ENCODE data around the gene LRRTM1. TPM values are rescaled to one million over a fixed set of nuclear protein-coding genes. Genes with fewer than 3 reads are reported as not detected.

LRRTM1 gene
- polyA plus RNA-seq, 1 donor from 2014 or later, result 0.61 TPM

- Histone ChIP-seq H3K9ac (ENCODE audit: low read length) (no peak overlapping the region), H3K27ac (ENCODE audit: low read length) (no peak overlapping the region), H4K20me1 (ENCODE audit: insufficient read depth) (no peaks in the 10 kb centered on the region), H3K9me2 (ENCODE audit: insufficient read depth, low read length) (no peaks in the 10 kb centered on the region), H3K4me2 (ENCODE audit: low read length) (no peak overlapping the region), H2AFZ (ENCODE audit: low read depth, low read length) (no peak overlapping the region), H3F3A (ENCODE audit: insufficient read depth, low read length, poor library complexity, severe bottlenecking) (peaks cover 3% of the 10 kb centered on the region), H3K27me3 (ENCODE audit: insufficient read depth, low read depth, low read length) (no peaks in the 10 kb centered on the region), H3K36me3 (ENCODE audit: insufficient read depth, low read length) (no peaks in the 10 kb centered on the region), H3K79me2 (replicated peaks; ENCODE audit: insufficient read depth, low read length) (no peaks in the 10 kb centered on the region), H3K9me3 (ENCODE audit: low read length) (peaks cover 2% of the 10 kb centered on the region), H3K4me3 (ENCODE audit: low read length) (no peak overlapping the region)
- TF ChIP-seq MXI1 (conservative IDR thresholded peaks at IDR 0.05; ENCODE audit: poor library complexity, severe bottlenecking), result no peak
- TF ChIP-seq POLR2AphosphoS5 (IDR thresholded peaks at IDR 0.05), result no peak
- TF ChIP-seq RAD21 (conservative IDR thresholded peaks at IDR 0.05), result no peak
These were observed 45.3 kb downstream of the LRRTM1 start for GRCh38 chr2:80259292-80259691.

- Histone ChIP-seq H3F3A (ENCODE audit: insufficient read depth, low read length, poor library complexity, severe bottlenecking) (peaks cover 3% of the 10 kb centered on the region), H3K79me2 (replicated peaks; ENCODE audit: insufficient read depth, low read length) (no peaks in the 10 kb centered on the region), H4K20me1 (ENCODE audit: insufficient read depth) (no peaks in the 10 kb centered on the region), H2AFZ (ENCODE audit: low read depth, low read length) (no peak overlapping the region), H3K4me3 (ENCODE audit: low read length) (no peak overlapping the region), H3K4me2 (ENCODE audit: low read length) (no peak overlapping the region), H3K27ac (ENCODE audit: low read length) (no peak overlapping the region), H3K27me3 (ENCODE audit: insufficient read depth, low read depth, low read length) (no peaks in the 10 kb centered on the region), H3K9ac (ENCODE audit: low read length) (no peak overlapping the region), H3K9me3 (ENCODE audit: low read length) (peaks cover 2% of the 10 kb centered on the region), H3K9me2 (ENCODE audit: insufficient read depth, low read length) (no peaks in the 10 kb centered on the region), H3K36me3 (ENCODE audit: insufficient read depth, low read length) (no peaks in the 10 kb centered on the region)
- TF ChIP-seq RAD21 (conservative IDR thresholded peaks at IDR 0.05), result no peak
- no peak for TF ChIP-seq TAF1 (IDR thresholded peaks at IDR 0.05; ENCODE audit: low read depth)
- no peak for TF ChIP-seq POLR2AphosphoS5 (IDR thresholded peaks at IDR 0.05)
- no peak for TF ChIP-seq EP300 (conservative IDR thresholded peaks at IDR 0.05; ENCODE audit: poor library complexity, severe bottlenecking)
- TF ChIP-seq REST (IDR thresholded peaks at IDR 0.05; ENCODE audit: borderline replicate concordance), result no peak
- no peak for TF ChIP-seq CTCF (IDR thresholded peaks at IDR 0.05; ENCODE audit: poor library complexity, severe bottlenecking)
- no peak for TF ChIP-seq EZH2 (IDR thresholded peaks at IDR 0.05; ENCODE audit: borderline replicate concordance, insufficient read depth, low read length, poor library complexity, severe bottlenecking)
- TF ChIP-seq MXI1 (conservative IDR thresholded peaks at IDR 0.05; ENCODE audit: poor library complexity, severe bottlenecking), result no peak
- TF ChIP-seq SMC3 (conservative IDR thresholded peaks at IDR 0.05; ENCODE audit: poor library complexity), result no peak
These were observed 45.8 kb downstream of the LRRTM1 start for GRCh38 chr2:80258793-80259192.

- Histone ChIP-seq H3K36me3 (ENCODE audit: insufficient read depth, low read length) (no peaks in the 10 kb centered on the region), H3F3A (ENCODE audit: insufficient read depth, low read length, poor library complexity, severe bottlenecking) (peaks cover 3% of the 10 kb centered on the region), H3K79me2 (replicated peaks; ENCODE audit: insufficient read depth, low read length) (no peaks in the 10 kb centered on the region), H3K9ac (ENCODE audit: low read length) (no peak overlapping the region), H3K9me2 (ENCODE audit: insufficient read depth, low read length) (no peaks in the 10 kb centered on the region), H3K4me2 (ENCODE audit: low read length) (no peak overlapping the region), H3K4me3 (ENCODE audit: low read length) (no peak overlapping the region), H2AFZ (ENCODE audit: low read depth, low read length) (no peak overlapping the region), H3K27me3 (ENCODE audit: insufficient read depth, low read depth, low read length) (no peaks in the 10 kb centered on the region), H3K27ac (ENCODE audit: low read length) (no peak overlapping the region), H4K20me1 (ENCODE audit: insufficient read depth) (no peaks in the 10 kb centered on the region), H3K9me3 (ENCODE audit: low read length) (peaks cover 2% of the 10 kb centered on the region)
- no peak for TF ChIP-seq TAF1 (IDR thresholded peaks at IDR 0.05; ENCODE audit: low read depth)
- TF ChIP-seq REST (IDR thresholded peaks at IDR 0.05; ENCODE audit: borderline replicate concordance), result no peak
- no peak for TF ChIP-seq MXI1 (conservative IDR thresholded peaks at IDR 0.05; ENCODE audit: poor library complexity, severe bottlenecking)
- TF ChIP-seq CTCF (IDR thresholded peaks at IDR 0.05; ENCODE audit: poor library complexity, severe bottlenecking), result no peak
- no peak for TF ChIP-seq EZH2 (IDR thresholded peaks at IDR 0.05; ENCODE audit: borderline replicate concordance, insufficient read depth, low read length, poor library complexity, severe bottlenecking)
- no peak for TF ChIP-seq EP300 (conservative IDR thresholded peaks at IDR 0.05; ENCODE audit: poor library complexity, severe bottlenecking)
- TF ChIP-seq RAD21 (conservative IDR thresholded peaks at IDR 0.05), result no peak
- no peak for TF ChIP-seq POLR2AphosphoS5 (IDR thresholded peaks at IDR 0.05)
These were observed 46.2 kb downstream of the LRRTM1 start for GRCh38 chr2:80258341-80258740.
